Fibroblast of skin of scalp (primary cell): ENCODE measurements around the gene STK32A.

ENCODE experiments used
- DNase-seq: peaks from one replicate; pipeline ENCODE4 v3.0.0-alpha.2; 2013

The STK32A gene

GRCh38 chr5:147259837-147260236 lies 25.0 kb downstream of the STK32A start:
- DNase-seq: no peak

GRCh38 chr5:147267082-147267832 lies 32.4 kb downstream of the STK32A start:
- DNase-seq: no peak

GRCh38 chr5:147276497-147276896 lies 41.7 kb downstream of the STK32A start:
- DNase-seq: no peak

- DNase-seq: no peak
Observed at GRCh38 chr5:147286296-147286695, 51.5 kb downstream of the STK32A start.

GRCh38 chr5:147287110-147287509 lies 52.3 kb downstream of the STK32A start:
- no peak for DNase-seq

- no peak for DNase-seq
Observed at GRCh38 chr5:147290261-147290660, 55.4 kb downstream of the STK32A start.

GRCh38 chr5:147303251-147303650 lies 68.4 kb downstream of the STK32A start:
- no peak for DNase-seq

- peak; percentile 2 for DNase-seq
Observed at GRCh38 chr5:147303976-147304375, 69.2 kb downstream of the STK32A start.

- no peak for DNase-seq
Observed at GRCh38 chr5:147305147-147305546, 70.3 kb downstream of the STK32A start.

GRCh38 chr5:147306351-147306750 lies 71.5 kb downstream of the STK32A start:
- no peak for DNase-seq

- DNase-seq: no peak
Observed at GRCh38 chr5:147307170-147307569, 72.3 kb downstream of the STK32A start.

- no peak for DNase-seq
Observed at GRCh38 chr5:147309621-147310020, 74.8 kb downstream of the STK32A start.

GRCh38 chr5:147310059-147310704 lies 75.4 kb downstream of the STK32A start:
- peak; percentile 9 for DNase-seq

GRCh38 chr5:147317978-147318684 lies 83.3 kb downstream of the STK32A start:
- no peak for DNase-seq

- no peak for DNase-seq
Observed at GRCh38 chr5:147321569-147321968, 86.7 kb downstream of the STK32A start.

- DNase-seq: no peak
Observed at GRCh38 chr5:147327421-147327820, 92.6 kb downstream of the STK32A start.

GRCh38 chr5:147327905-147328304 lies 93.1 kb downstream of the STK32A start:
- no peak for DNase-seq

GRCh38 chr5:147332658-147333057 lies 97.8 kb downstream of the STK32A start:
- DNase-seq: no peak

- peak; percentile 11 for DNase-seq
Observed at GRCh38 chr5:147336876-147337275, 102.0 kb downstream of the STK32A start.

GRCh38 chr5:147339313-147339712 lies 104.5 kb downstream of the STK32A start:
- DNase-seq: no peak

- DNase-seq: no peak
Observed at GRCh38 chr5:147340941-147341340, 106.1 kb downstream of the STK32A start.

- no peak for DNase-seq
Observed at GRCh38 chr5:147341345-147341744, 106.5 kb downstream of the STK32A start.

- DNase-seq: no peak
Observed at GRCh38 chr5:147344861-147345260, 110.0 kb downstream of the STK32A start.
